Uterus (tissue), 2 donors: ENCODE data around the gene KRTAP5-8.

Experiments
- POLR2A ChIP-seq, 2 donors: fragments of 450-650 bp; IDR thresholded peaks; one replicate each; pipeline ENCODE4 v1.6.1; 2016; ENCODE audit warnings: antibody characterized with exemption in 2 of 2, mild to moderate bottlenecking in 1 of 2, moderate library complexity in 1 of 2
- TF ChIP-seq, protein P1 (sequence below), 4 experiments: fragments of 200-600 bp in 2 of 4; fragments of 450-650 bp in 2 of 4; sonication (generic) in 2 of 4; IDR thresholded peaks; one replicate each; pipeline ENCODE4 v1.5.1; 2016 to 2019; ENCODE audit warnings: antibody characterized with exemption in 4 of 4, mild to moderate bottlenecking in 2 of 4, moderate library complexity in 1 of 4

DNA sequence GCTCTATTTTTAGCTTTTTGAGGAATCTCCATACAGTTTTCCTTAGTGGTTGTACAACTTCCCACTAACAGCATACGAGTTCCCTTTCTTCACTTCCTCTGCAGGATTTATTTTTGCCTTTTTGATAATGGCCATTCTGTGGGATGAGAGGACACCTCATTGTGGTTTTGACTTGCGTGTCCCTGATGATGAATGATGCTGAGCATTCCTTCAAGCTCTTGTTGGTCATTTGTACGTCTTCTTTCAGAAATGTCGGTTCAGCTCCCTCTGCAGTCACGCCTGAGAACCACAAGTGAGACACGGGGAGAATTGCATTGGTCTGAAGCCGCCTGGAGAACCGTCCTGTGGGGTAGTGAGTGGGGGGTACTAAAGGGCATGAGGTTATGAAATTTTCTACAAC is 25.6 kb downstream of the KRTAP5-8 start:
- TF ChIP-seq, protein P1, sequence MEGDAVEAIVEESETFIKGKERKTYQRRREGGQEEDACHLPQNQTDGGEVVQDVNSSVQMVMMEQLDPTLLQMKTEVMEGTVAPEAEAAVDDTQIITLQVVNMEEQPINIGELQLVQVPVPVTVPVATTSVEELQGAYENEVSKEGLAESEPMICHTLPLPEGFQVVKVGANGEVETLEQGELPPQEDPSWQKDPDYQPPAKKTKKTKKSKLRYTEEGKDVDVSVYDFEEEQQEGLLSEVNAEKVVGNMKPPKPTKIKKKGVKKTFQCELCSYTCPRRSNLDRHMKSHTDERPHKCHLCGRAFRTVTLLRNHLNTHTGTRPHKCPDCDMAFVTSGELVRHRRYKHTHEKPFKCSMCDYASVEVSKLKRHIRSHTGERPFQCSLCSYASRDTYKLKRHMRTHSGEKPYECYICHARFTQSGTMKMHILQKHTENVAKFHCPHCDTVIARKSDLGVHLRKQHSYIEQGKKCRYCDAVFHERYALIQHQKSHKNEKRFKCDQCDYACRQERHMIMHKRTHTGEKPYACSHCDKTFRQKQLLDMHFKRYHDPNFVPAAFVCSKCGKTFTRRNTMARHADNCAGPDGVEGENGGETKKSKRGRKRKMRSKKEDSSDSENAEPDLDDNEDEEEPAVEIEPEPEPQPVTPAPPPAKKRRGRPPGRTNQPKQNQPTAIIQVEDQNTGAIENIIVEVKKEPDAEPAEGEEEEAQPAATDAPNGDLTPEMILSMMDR (IDR thresholded peaks at IDR 0.05): no peak
- no peak for TF ChIP-seq POLR2A (IDR thresholded peaks at IDR 0.05)
